OCI-LY3 (cell line): ENCODE data around the gene CCL20.

Source experiments
- H2AFZ ChIP-seq: fragments of 200-600, 300-600 bp; shearing (Covaris generic); 2 replicates; pipeline ENCODE4 v1.6.0; 2014; ENCODE audit warnings: antibody characterized with exemption, low read depth, low read length
- H3K27ac ChIP-seq: fragments of 200-600, 300-600 bp; sonication (generic); 2 replicates; pipeline ENCODE4 v1.5.1; 2014; ENCODE audit warnings: mild to moderate bottlenecking, low read length, moderate library complexity, mixed read lengths
- H3K27me3 ChIP-seq: fragments of 200-600, 300-600 bp; sonication (generic); 2 replicates; pipeline ENCODE4 v1.6.1; 2014; ENCODE audit warnings: low read depth, low read length, mixed read lengths
- H3K36me3 ChIP-seq: fragments of 200-600, 300-600 bp; sonication (generic); replicated peaks from 2 replicates; pipeline ENCODE3; 2014; ENCODE audit warnings: low read depth, low read length, mixed read lengths
- H3K4me1 ChIP-seq: fragments of 300-600, 200-600 bp; sonication (generic); 2 replicates; pipeline ENCODE4 v1.6.1; 2014; ENCODE audit warnings: low read length, mixed read lengths
- H3K4me2 ChIP-seq: fragments of 200-600, 300-600 bp; sonication (generic); 2 replicates; pipeline ENCODE4 v1.6.1; 2014; ENCODE audit warnings: low read length, mixed read lengths
- H3K4me3 ChIP-seq: fragments of 300-600, 200-600 bp; sonication (generic); 2 replicates; pipeline ENCODE4 v1.5.1; 2014; ENCODE audit warnings: antibody characterized with exemption, mild to moderate bottlenecking, low read length, moderate library complexity
- H3K79me2 ChIP-seq: fragments of 300-600, 200-600 bp; shearing (Covaris generic); 2 replicates; pipeline ENCODE4 v1.6.1; 2014; ENCODE audit warnings: mild to moderate bottlenecking, low read length, mixed read lengths
- H3K9ac ChIP-seq: fragments of 300-600, 200-600 bp; shearing (Covaris generic); 2 replicates; pipeline ENCODE4 v1.6.0; 2014; ENCODE audit warnings: mild to moderate bottlenecking, low read length, moderate library complexity
- H3K9me3 ChIP-seq: fragments of 200-600, 300-600 bp; shearing (Covaris generic); 2 replicates; pipeline ENCODE4 v1.6.1; 2014; ENCODE audit warnings: low read length, mixed read lengths; ENCODE audit not compliant: insufficient read depth
- H4K20me1 ChIP-seq: fragments of 200-600, 300-600 bp; sonication (generic); 2 replicates; pipeline ENCODE4 v1.6.1; 2016; ENCODE audit warnings: low read length, mixed read lengths; ENCODE audit not compliant: insufficient read depth
- CTCF ChIP-seq: fragments of 200-600, 300-600 bp; sonication (generic); IDR thresholded peaks from 2 replicates; pipeline ENCODE4 v1.5.1; 2014; ENCODE audit warnings: antibody characterized with exemption, low read length, low read depth
- EZH2phosphoT487 ChIP-seq: fragments of 200-600 bp; shearing (Covaris generic); IDR thresholded peaks from 2 replicates; pipeline ENCODE4 v1.6.1; 2018; ENCODE audit warnings: antibody characterized with exemption, mixed run types, low read depth

CCL20 gene

GRCh38 chr2:227823922-227824321 lies 10.3 kb downstream of the CCL20 start:
- H4K20me1 ChIP-seq: no peaks in the 10 kb centered on the region
- no peaks in the 10 kb centered on the region for H3K36me3 ChIP-seq
- H2AFZ ChIP-seq: no peak overlapping the region
- H3K79me2 ChIP-seq: no peaks in the 10 kb centered on the region
- H3K9ac ChIP-seq: no peak overlapping the region
- no peaks in the 10 kb centered on the region for H3K9me3 ChIP-seq
- H3K27ac ChIP-seq: no peak overlapping the region
- no peak for TF ChIP-seq CTCF
- TF ChIP-seq EZH2phosphoT487: no peak
- no peak overlapping the region for H3K4me2 ChIP-seq
- no peak overlapping the region for H3K4me3 ChIP-seq
- H3K27me3 ChIP-seq: no peaks in the 10 kb centered on the region; the same call in 1 of the 2 replicates
- no peaks in the 10 kb centered on the region for H3K4me1 ChIP-seq

- H3K4me2 ChIP-seq: no peak overlapping the region
- H3K36me3 ChIP-seq: no peaks in the 10 kb centered on the region
- no peaks in the 10 kb centered on the region; the same call in 1 of the 2 replicates for H3K27me3 ChIP-seq
- no peak overlapping the region for H3K9ac ChIP-seq
- no peaks in the 10 kb centered on the region for H4K20me1 ChIP-seq
- no peak overlapping the region for H2AFZ ChIP-seq
- H3K79me2 ChIP-seq: no peaks in the 10 kb centered on the region
- H3K27ac ChIP-seq: no peak overlapping the region
- no peaks in the 10 kb centered on the region for H3K4me1 ChIP-seq
- H3K9me3 ChIP-seq: no peaks in the 10 kb centered on the region
- no peak for TF ChIP-seq EZH2phosphoT487
- no peak for TF ChIP-seq CTCF
- H3K4me3 ChIP-seq: no peak overlapping the region
Observed at GRCh38 chr2:227824711-227825110, 11.1 kb downstream of the CCL20 start.

- no peak overlapping the region for H2AFZ ChIP-seq
Observed at GRCh38 chr2:227826019-227826521, 12.4 kb downstream of the CCL20 start.

GRCh38 chr2:227826563-227826962 lies 12.9 kb downstream of the CCL20 start:
- Histone ChIP-seq H3K27ac (no peak overlapping the region), H3K27me3 (no peaks in the 10 kb centered on the region; the same call in 1 of the 2 replicates), H3K4me1 (no peaks in the 10 kb centered on the region), H3K79me2 (no peaks in the 10 kb centered on the region), H3K9me3 (no peaks in the 10 kb centered on the region), H3K4me3 (no peak overlapping the region), H3K36me3 (no peaks in the 10 kb centered on the region), H2AFZ (no peak overlapping the region), H3K4me2 (no peak overlapping the region), H3K9ac (no peak overlapping the region), H4K20me1 (no peaks in the 10 kb centered on the region)
- no peak for TF ChIP-seq EZH2phosphoT487
- TF ChIP-seq CTCF: no peak

More at GRCh38 chr2:227826019-227826521, 12.4 kb downstream of the CCL20 start:
- H3K4me2 ChIP-seq: no peak overlapping the region
- no peak overlapping the region for H3K27ac ChIP-seq
- no peak overlapping the region for H3K4me3 ChIP-seq
- no peaks in the 10 kb centered on the region; the same call in 1 of the 2 replicates for H3K27me3 ChIP-seq
- no peak for TF ChIP-seq CTCF
- TF ChIP-seq EZH2phosphoT487: no peak
- no peaks in the 10 kb centered on the region for H4K20me1 ChIP-seq
- H3K79me2 ChIP-seq: no peaks in the 10 kb centered on the region
- no peaks in the 10 kb centered on the region for H3K36me3 ChIP-seq
- H3K4me1 ChIP-seq: no peaks in the 10 kb centered on the region
- H3K9me3 ChIP-seq: no peaks in the 10 kb centered on the region
- no peak overlapping the region for H3K9ac ChIP-seq
